ENCODE data around the gene STIL.

Gene STIL

DNA sequence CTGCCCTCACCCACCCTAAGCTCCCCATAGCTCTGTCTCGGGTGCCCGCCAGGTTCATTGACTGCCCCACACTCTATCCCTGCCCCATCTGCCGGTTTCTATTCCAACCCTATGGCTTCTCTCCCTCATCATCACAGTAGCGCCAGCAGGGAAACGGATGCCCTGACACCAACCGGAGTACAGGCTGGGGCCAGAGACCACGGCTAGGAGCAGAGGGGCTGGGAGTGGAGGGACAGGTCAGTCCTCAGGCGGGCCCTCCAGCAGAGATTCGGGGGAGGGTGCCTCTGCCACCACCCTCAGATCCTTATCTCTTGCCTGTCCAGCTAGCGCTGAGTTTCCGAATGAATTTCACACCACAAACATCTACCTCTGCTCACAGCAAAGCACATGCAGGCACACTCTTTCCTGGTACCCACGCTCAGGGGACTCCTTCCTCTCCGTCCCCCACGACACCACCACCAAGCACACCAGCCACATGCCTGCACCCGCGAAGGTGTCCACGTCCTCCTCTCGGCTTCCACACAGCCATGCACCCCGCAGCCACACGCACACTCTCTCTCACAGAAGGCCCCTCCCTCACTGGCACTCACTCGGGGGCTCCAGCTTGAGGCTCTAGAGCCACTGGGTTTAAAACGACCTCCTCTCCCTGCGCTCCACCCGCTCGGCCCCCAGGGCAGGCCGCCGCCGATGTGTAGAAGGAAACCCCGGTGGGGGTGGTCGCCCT, 89.1 kb downstream of the STIL start:
- Histone ChIP-seq H3K36me3 (ENCODE audit: control insufficient read depth, insufficient read depth, low read length) (no peaks in the 10 kb centered on the region), H3K4me3 (ENCODE audit: low read length) (no peak overlapping the region), H3K27me3 (ENCODE audit: control insufficient read depth, insufficient read depth, low read length) (peaks cover 85% of the 10 kb centered on the region), H3K4me1 (ENCODE audit: control insufficient read depth, insufficient read depth, low read length) (peaks cover 9% of the 10 kb centered on the region), H3K9ac (ENCODE audit: low read length) (no peak overlapping the region), H3K9me3 (ENCODE audit: control insufficient read depth, low read length) (no peaks in the 10 kb centered on the region)

DNA sequence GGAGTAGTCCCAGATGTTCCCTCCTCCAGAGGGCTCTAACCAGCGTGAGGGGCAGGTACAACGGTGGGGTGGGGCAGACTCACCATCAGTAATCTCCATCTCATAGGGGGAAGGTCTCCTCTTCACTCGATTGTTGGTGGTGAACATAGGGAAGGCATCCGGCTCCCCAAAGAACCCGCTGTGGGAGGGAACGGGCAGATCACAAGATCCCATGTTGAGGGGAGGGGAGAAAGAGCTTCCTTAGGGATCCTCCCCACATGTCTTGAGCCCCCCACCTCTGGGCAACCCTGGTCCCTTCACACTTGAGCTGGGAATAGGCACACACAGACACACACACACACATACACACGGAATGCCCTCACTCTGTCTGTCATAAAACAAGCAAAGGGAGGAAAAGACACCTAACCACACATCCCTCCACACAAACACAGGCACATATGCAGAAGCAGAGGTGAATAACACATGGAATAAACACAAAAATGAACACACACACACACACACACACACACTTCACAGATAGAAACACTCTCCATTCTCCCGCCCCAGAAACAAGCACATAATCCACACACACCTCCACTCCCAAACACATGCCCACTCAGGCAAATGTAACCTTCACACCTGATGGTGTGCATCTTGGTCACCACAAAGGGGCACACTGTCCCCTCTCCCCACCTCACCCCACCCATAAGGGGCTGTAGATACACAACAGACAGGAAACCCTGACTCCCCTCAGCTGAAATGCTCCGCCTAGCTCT, 89.8 kb downstream of the STIL start:
- no peak overlapping the region for H3K9ac ChIP-seq (ENCODE audit: low read length)
- no peak overlapping the region for H3K4me3 ChIP-seq (ENCODE audit: low read length)
- peaks cover 77% of the 10 kb centered on the region for H3K27me3 ChIP-seq (ENCODE audit: control insufficient read depth, insufficient read depth, low read length)
- peaks cover 1% of the 10 kb centered on the region for H3K4me1 ChIP-seq (ENCODE audit: control insufficient read depth, insufficient read depth, low read length)
- no peaks in the 10 kb centered on the region for H3K9me3 ChIP-seq (ENCODE audit: control insufficient read depth, low read length)
- no peaks in the 10 kb centered on the region for H3K36me3 ChIP-seq (ENCODE audit: control insufficient read depth, insufficient read depth, low read length)

DNA sequence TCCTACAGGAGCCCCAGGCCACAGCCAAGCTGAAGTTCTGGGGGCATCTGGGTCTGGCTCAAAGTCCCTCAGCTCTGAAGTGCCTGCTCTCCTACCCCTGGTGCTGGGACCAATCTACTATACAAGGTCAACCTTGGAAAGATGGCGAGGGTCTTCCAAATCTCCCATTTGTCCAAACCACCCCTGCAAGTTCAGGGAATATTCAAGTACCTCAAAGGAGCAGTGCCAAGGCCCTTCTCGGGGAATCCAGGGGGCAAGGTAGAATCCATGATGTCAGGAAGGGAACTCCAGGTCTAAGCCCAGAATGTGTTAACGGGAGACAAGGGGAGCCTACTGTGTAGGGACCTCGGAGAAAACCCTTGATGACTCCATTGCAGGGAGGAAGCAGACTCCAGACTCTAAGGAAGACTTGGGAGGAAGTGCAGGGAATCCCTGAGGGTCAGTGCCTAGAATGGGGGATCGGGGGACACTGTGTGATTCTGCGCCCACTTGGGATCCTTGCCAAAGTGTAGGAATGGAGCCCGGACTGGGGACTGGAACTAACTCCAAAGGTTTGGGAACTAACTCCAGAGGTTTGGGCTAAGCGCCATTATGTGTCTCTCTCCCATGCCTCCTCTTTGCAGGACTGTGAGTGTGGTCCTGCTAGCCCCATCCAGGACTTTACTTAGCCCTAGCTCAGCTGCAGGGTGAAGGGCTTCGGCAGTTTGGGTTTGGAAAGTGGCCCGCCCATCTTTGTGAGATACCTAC, 90.6 kb downstream of the STIL start:
- Histone ChIP-seq H3K27me3 (ENCODE audit: control insufficient read depth, insufficient read depth, low read length) (peaks cover 70% of the 10 kb centered on the region), H3K4me3 (ENCODE audit: low read length) (no peak overlapping the region), H3K9me3 (ENCODE audit: control insufficient read depth, low read length) (no peaks in the 10 kb centered on the region), H3K36me3 (ENCODE audit: control insufficient read depth, insufficient read depth, low read length) (no peaks in the 10 kb centered on the region), H3K4me1 (ENCODE audit: control insufficient read depth, insufficient read depth, low read length) (no peaks in the 10 kb centered on the region), H3K9ac (ENCODE audit: low read length) (no peak overlapping the region)

DNA sequence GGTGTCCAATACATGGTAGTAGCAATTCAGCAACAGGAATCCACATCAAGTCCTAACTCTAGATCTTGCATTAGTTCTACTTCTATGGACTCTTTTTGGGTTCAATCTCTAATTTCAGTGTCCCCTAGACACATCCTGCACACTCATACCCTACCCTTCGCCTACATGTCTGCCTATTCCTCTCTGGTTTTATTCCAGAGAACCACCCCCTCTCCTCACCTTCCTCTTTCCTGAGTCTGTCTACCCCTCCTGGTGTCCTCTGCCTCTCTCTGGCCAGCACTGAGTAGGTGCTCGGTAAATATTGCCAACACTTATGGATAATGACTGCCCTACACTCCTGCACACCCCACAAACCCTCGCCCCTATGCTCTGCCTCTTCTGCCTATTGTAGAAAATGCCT, 91.5 kb downstream of the STIL start:
- Histone ChIP-seq H3K9ac (ENCODE audit: low read length) (no peak overlapping the region), H3K4me1 (ENCODE audit: control insufficient read depth, insufficient read depth, low read length) (no peaks in the 10 kb centered on the region), H3K9me3 (ENCODE audit: control insufficient read depth, low read length) (no peaks in the 10 kb centered on the region), H3K36me3 (ENCODE audit: control insufficient read depth, insufficient read depth, low read length) (no peaks in the 10 kb centered on the region), H3K27me3 (ENCODE audit: control insufficient read depth, insufficient read depth, low read length) (peaks cover 61% of the 10 kb centered on the region), H3K4me3 (ENCODE audit: low read length) (no peak overlapping the region)

DNA sequence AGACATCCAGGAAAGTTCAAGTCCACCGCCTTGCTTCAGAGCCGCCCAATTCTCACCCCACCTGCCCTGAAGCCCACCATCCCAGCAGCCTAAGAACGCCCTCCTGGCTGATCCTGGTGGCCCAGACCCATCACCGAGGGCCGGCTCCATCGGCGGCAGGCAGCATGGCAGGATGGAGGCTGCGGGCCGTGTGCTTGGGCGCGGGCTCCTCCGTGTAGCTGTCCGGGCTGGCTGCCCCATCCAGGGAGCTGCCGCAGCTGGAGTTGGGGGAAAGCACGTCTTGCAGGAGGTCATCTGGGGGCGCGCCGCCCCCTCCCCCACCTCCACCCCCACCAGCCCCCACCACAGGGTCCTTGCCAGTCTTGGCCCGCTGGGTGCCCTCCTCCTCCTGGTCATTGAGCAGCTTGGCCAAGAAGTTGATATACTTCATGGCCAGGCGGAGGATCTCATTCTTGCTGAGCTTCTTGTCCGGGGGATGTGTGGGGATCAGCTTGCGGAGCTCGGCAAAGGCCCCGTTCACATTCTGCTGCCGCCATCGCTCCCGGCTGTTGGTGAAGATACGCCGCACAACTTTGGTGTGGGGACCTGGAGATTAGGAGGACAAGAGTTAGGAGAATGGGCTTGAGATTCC, 94.2 kb downstream of the STIL start:
- Histone ChIP-seq H3K9ac (ENCODE audit: low read length) (no peak overlapping the region), H3K4me1 (ENCODE audit: control insufficient read depth, insufficient read depth, low read length) (no peaks in the 10 kb centered on the region), H3K36me3 (ENCODE audit: control insufficient read depth, insufficient read depth, low read length) (no peaks in the 10 kb centered on the region), H3K4me3 (ENCODE audit: low read length) (no peak overlapping the region), H3K9me3 (ENCODE audit: control insufficient read depth, low read length) (no peaks in the 10 kb centered on the region), H3K27me3 (ENCODE audit: control insufficient read depth, insufficient read depth, low read length) (peaks cover 34% of the 10 kb centered on the region)

DNA sequence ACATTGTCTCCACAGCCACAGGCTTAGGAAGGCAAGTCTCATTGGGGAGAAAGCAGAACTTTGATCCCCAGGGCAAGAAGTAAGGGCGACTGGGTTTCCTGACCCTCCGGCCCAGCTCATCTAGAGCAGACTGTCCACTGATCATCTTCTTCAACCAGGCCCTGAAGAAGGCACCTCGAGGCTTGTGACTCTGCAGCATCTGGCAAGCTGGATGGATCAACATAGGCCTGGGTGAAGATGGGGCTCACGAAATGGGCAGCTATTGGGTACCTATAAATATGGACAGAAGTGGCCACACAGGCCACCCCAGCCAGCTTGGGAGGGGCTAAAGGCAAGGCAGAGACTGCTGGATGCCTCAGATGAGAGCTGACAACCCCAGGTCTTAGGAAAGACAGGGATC, 94.9 kb downstream of the STIL start:
- Histone ChIP-seq H3K36me3 (ENCODE audit: control insufficient read depth, insufficient read depth, low read length) (no peaks in the 10 kb centered on the region), H3K4me1 (ENCODE audit: control insufficient read depth, insufficient read depth, low read length) (no peaks in the 10 kb centered on the region), H3K27me3 (ENCODE audit: control insufficient read depth, insufficient read depth, low read length) (peaks cover 27% of the 10 kb centered on the region), H3K4me3 (ENCODE audit: low read length) (no peak overlapping the region), H3K9me3 (ENCODE audit: control insufficient read depth, low read length) (no peaks in the 10 kb centered on the region), H3K9ac (ENCODE audit: low read length) (no peak overlapping the region)

DNA sequence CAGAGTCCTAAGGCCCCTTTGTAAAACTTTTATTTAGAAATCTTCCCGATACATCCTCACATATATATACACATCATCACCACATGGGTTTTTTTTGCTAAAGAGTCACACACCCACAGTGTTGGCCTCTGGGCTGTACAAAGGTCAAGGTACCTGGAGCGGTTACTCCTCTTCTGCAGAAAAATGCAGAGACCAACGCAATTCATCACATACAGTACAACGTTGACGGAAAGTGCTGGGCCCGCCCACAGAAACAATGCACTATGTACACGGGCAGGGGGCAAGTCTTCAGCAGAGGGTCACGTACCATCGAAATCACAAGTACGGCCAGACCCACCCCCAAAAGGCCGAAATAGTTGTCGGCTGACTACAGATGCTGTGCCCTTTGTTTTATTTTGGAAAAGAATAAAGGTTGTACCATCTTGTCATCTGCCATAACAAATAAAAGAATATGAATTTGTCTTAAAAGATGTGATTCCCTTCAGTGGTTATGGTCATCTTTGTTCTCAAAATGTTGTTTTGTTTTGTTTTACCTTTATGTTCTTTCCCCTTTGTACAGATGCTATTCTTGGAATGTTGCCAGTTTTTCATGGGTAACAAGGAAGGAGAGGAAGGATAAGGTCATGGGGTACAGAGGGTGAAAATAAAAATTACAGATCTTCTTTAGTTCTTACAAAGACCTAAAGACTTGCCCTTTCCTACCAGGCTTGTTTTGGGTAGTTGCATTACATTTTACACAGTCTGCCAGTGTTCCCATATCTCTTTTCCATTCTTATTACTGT, 97.5 kb downstream of the STIL start:
- H3K36me3 ChIP-seq (ENCODE audit: control insufficient read depth, insufficient read depth, low read length), result no peaks in the 10 kb centered on the region
- H3K9me3 ChIP-seq (ENCODE audit: control insufficient read depth, low read length), result no peaks in the 10 kb centered on the region
- no peak overlapping the region for H3K4me3 ChIP-seq (ENCODE audit: low read length)
- H3K9ac ChIP-seq (ENCODE audit: low read length), result no peak overlapping the region
- H3K4me1 ChIP-seq (ENCODE audit: control insufficient read depth, insufficient read depth, low read length), result no peaks in the 10 kb centered on the region
- peaks cover 2% of the 10 kb centered on the region for H3K27me3 ChIP-seq (ENCODE audit: control insufficient read depth, insufficient read depth, low read length)

DNA sequence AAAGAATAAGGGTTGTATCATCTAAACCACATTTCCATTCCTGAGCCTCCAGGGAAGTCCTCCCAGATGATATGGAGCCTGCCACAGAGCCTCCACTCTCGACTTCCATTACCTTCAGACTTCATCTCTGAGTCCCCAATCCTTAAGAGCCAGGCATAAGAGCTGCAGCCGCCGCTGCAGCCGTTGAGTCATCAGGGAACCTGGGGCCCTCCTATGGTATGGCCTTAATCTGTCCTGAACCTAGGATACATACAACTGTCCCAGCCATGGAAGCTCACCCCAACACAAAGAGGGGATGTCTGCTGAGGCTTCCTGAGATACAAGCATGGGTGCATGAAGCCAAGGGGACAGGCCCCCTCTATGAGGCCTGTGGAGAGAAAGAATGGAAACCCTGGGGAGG, 98.2 kb downstream of the STIL start:
- H3K27me3 ChIP-seq (ENCODE audit: control insufficient read depth, insufficient read depth, low read length), result no peaks in the 10 kb centered on the region

DNA sequence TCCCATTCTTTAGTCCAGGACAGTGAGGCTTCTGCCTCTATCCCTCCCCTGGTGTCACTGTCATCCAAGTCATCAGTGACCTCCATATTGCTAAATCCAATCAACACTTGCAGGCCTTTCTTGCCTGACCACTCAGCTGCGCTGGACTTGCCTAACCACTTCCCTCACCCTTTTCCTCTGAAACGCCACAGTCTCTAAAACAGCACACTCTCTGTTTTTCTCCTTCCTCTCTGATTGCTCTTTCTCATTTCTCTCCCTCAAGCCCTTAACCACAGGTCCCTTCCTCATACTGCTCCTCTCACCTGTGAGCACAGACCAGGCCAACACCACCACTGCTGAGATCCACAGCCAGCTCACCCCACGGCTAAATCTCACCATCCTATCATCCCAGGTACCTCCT, 99.4 kb downstream of the STIL start:
- Histone ChIP-seq H3K4me1 (ENCODE audit: control insufficient read depth, insufficient read depth, low read length) (no peaks in the 10 kb centered on the region), H3K27me3 (ENCODE audit: control insufficient read depth, insufficient read depth, low read length) (peaks cover 1% of the 10 kb centered on the region), H3K4me3 (ENCODE audit: low read length) (no peak overlapping the region), H3K9ac (ENCODE audit: low read length) (no peak overlapping the region), H3K36me3 (ENCODE audit: control insufficient read depth, insufficient read depth, low read length) (no peaks in the 10 kb centered on the region), H3K9me3 (ENCODE audit: control insufficient read depth, low read length) (no peaks in the 10 kb centered on the region)

More for the DNA sequence above, 98.2 kb downstream of the STIL start:
- Histone ChIP-seq H3K4me3 (ENCODE audit: low read length) (no peak overlapping the region), H3K9me3 (ENCODE audit: control insufficient read depth, low read length) (no peaks in the 10 kb centered on the region), H3K36me3 (ENCODE audit: control insufficient read depth, insufficient read depth, low read length) (no peaks in the 10 kb centered on the region), H3K4me1 (ENCODE audit: control insufficient read depth, insufficient read depth, low read length) (no peaks in the 10 kb centered on the region), H3K9ac (ENCODE audit: low read length) (no peak overlapping the region)

DNA sequence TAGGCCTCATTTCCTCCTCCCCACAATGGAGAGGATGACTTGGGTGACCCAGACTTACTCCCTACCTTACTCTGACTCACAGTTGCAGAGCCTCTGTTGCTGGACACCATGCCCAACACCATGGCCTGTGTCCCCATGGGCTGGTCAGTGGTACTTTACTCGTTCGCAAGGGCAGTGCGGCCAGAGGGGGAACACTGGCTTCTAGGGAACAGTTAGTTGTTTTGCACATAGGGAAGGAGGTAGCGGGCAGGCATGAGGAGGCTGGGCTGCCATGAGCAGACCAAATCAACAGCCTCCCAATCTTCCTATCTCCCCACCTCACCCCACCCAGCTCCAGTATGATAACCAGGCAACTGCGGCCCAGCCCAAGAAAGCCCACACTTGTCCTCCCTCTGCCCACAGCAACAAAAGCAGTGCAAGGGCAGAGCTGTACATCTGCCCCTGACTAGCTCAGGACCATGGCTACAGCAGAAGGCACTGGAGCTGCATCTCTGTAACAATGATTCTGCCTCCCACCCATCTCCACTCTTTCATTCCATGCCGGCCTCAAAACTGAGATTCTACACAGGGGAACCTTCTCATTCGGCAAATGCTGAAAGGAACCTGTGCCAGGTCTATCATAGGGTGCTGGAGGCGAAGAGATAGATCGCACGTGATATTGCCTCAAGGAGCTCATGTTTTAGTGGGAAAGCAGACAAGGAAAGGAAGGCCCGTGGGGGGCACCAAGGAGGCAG, 100.5 kb downstream of the STIL start:
- Histone ChIP-seq H3K4me1 (ENCODE audit: control insufficient read depth, insufficient read depth, low read length) (no peaks in the 10 kb centered on the region), H3K27me3 (ENCODE audit: control insufficient read depth, insufficient read depth, low read length) (peaks cover 12% of the 10 kb centered on the region), H3K9me3 (ENCODE audit: control insufficient read depth, low read length) (no peaks in the 10 kb centered on the region), H3K36me3 (ENCODE audit: control insufficient read depth, insufficient read depth, low read length) (no peaks in the 10 kb centered on the region), H3K4me3 (ENCODE audit: low read length) (no peak overlapping the region), H3K9ac (ENCODE audit: low read length) (no peak overlapping the region)
